Brain microvascular endothelial cell (primary cell): ENCODE measurements around the gene RBM11.

Source experiments
- DNase-seq: peaks from one replicate; pipeline ENCODE4 v3.0.0-alpha.2; 2020
- H3K27ac ChIP-seq: fragments of 250-450 bp; sonication (Bioruptor Pico); 2 replicates; pipeline ENCODE4 v1.5.1; 2020; ENCODE audit warnings: mild to moderate bottlenecking, moderate library complexity
- H3K27me3 ChIP-seq: fragments of 250-450 bp; sonication (Bioruptor Pico); replicated peaks from 2 replicates; pipeline ENCODE4 v1.5.1; 2020; ENCODE audit warnings: mild to moderate bottlenecking
- H3K36me3 ChIP-seq: fragments of 250-450 bp; sonication (Bioruptor Pico); replicated peaks from 2 replicates; pipeline ENCODE4 v1.5.1; 2020; ENCODE audit warnings: mild to moderate bottlenecking
- H3K4me3 ChIP-seq: 2 replicates; pipeline ENCODE4 v1.5.1; 2011; ENCODE audit warnings: low read depth, mild to moderate bottlenecking, control low read depth, low read length, moderate library complexity
- in situ Hi-C: cut with HindIII; loops from 2 replicates; pipeline ENCODE4 v1.10.0; 2017; ENCODE audit warnings: low sequenced_read_pairs, low pct_ligation_motif_present
- TF ChIP-seq, protein P1 (sequence below): IDR thresholded peaks from 2 replicates; pipeline ENCODE4 v1.5.1; 2011; ENCODE audit warnings: low read depth, mild to moderate bottlenecking, moderate library complexity, low read length, control low read depth, inconsistent platforms; ENCODE audit errors: missing control alignments

The RBM11 gene

DNA sequence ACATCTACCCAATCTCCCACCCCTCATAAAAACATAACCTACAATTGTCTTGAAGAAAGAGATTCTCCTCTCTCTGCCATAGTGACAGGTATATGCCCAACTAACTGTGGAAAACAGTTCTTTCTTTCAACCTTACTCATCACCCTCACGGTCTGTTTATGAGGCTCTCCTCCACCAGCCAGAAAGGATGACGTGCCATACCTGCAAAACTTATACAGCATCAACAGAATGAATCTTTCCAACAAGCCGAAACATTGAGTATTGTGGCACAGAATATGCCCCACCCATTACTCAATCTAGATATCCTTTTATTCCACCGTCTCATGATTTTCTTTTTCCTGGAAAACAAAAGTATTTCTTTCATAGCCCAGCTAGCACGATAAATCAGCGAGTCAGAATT is 55.7 kb downstream of the RBM11 start:
- peaks cover 5% of the 10 kb centered on the region for H3K27me3 ChIP-seq
- TF ChIP-seq, protein P1, sequence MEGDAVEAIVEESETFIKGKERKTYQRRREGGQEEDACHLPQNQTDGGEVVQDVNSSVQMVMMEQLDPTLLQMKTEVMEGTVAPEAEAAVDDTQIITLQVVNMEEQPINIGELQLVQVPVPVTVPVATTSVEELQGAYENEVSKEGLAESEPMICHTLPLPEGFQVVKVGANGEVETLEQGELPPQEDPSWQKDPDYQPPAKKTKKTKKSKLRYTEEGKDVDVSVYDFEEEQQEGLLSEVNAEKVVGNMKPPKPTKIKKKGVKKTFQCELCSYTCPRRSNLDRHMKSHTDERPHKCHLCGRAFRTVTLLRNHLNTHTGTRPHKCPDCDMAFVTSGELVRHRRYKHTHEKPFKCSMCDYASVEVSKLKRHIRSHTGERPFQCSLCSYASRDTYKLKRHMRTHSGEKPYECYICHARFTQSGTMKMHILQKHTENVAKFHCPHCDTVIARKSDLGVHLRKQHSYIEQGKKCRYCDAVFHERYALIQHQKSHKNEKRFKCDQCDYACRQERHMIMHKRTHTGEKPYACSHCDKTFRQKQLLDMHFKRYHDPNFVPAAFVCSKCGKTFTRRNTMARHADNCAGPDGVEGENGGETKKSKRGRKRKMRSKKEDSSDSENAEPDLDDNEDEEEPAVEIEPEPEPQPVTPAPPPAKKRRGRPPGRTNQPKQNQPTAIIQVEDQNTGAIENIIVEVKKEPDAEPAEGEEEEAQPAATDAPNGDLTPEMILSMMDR, result no peak
- no peak overlapping the region for H3K27ac ChIP-seq
- H3K4me3 ChIP-seq, result no peak overlapping the region
- DNase-seq, result no peak
- in situ Hi-C loops, result no loop called here
- no peaks in the 10 kb centered on the region for H3K36me3 ChIP-seq

DNA sequence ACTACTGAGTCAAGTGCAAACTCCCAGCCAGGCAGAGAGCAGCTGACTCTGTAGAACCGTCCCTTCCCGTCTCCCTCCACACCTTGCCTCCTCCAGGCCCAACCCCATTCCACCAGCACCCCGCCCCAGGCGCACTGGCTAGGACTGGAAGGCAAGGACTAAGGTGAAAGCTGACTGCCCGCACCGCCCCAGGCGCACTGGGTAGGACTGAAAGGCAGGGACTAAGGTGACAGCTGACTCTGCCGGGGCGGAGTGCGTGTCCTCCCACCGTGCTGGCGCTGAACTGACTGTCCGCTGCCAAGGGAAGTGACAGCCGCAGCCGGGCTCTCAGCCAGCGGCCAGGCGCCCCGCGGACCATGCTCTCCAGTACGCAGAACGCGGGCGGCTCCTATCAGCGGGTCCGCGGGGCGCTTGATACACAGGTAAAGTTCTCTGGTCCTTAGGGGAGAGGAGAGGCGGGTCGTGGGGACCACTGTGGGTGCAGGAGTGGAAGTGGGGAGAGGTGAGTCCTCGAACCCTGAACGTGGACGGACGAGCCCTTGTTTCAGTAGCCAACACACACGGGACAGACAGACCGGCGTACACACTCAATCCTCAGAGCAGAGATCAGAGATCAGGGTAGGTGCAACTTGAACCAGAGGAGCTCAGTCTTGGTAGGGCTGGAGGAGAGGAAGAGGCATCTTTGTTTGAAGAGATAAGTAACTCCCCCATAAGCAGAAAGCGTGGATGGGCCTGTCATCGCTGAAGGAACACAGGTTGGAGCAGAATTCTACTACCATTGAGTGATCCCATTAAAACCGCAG is 58.0 kb downstream of the RBM11 start:
- H3K4me3 ChIP-seq, result no peak overlapping the region
- peaks cover 5% of the 10 kb centered on the region for H3K27me3 ChIP-seq
- no peak for DNase-seq
- in situ Hi-C loops, result no loop called here
- TF ChIP-seq, protein P1, result no peak
- no peaks in the 10 kb centered on the region for H3K36me3 ChIP-seq
- no peak overlapping the region for H3K27ac ChIP-seq

DNA sequence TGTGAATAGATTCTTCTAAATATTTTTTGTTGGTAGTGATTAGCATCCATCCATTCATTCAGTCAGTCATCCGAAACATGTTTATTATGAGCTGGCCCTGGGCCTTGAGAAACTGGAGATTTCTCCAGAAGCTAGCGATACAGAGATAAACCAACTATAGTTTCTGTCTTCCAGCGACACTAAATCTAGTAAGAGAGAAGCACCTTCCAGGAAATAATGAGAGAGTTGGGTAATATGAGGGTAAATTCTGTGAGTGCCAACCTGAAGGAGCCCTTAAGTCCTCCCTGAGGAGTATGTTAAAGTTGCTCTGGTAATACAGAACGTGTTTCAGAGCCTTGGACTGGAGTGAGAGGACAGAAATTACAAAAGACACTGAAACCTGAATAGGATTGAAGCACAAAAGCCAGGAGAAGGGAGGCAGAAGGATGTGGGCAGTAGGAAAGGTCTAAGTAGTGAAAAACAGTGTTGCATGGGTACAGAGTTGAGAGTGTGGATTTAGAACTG is 59.8 kb downstream of the RBM11 start:
- in situ Hi-C loops, result no loop called here
- TF ChIP-seq, protein P1, result no peak

More for the DNA sequence above, 59.8 kb downstream of the RBM11 start:
- peaks cover 5% of the 10 kb centered on the region for H3K27me3 ChIP-seq
- H3K27ac ChIP-seq, result no peak overlapping the region
- no peak overlapping the region for H3K4me3 ChIP-seq
- DNase-seq, result no peak
- H3K36me3 ChIP-seq, result no peaks in the 10 kb centered on the region
